Psoas muscle (tissue), 8 donors: ENCODE data around the gene BIRC5. TPM values are rescaled to one million over a fixed set of nuclear protein-coding genes. Genes with fewer than 3 reads are reported as not detected.
"Not testable (repeated sequence)": the region's sequence is repeated elsewhere in the genome, so short reads cannot be mapped to it uniquely, and the experiment has no call there.

ENCODE experiments used
- ATAC-seq, 4 donors: fragments of 200-7000 bp; cut with Tn5 transposase; one replicate each; pipeline ENCODE4 v1.9.1; 2020; ENCODE audit warnings: moderate library complexity in 3 of 4, mild to moderate bottlenecking in 2 of 4
- DNase-seq, 2 donors: peaks; one replicate each; pipeline ENCODE4 v3.0.0-alpha.2; 2020
- H3K27ac ChIP-seq: fragments of 200-600 bp; one replicate; pipeline ENCODE4 v1.8.0; 2022
- H3K27me3 ChIP-seq, 3 donors: fragments of 200-600 bp in 1 of 3; one replicate each; pipeline versions ENCODE4 v1.6.1 to v1.8.0; 2013 to 2022; ENCODE audit warnings: low read length in 2 of 3, mild to moderate bottlenecking in 2 of 3, moderate library complexity in 1 of 3; ENCODE audit not compliant: insufficient read depth in 3 of 3
- H3K36me3 ChIP-seq, 2 donors: fragments of 200-600 bp in 1 of 2; one replicate each; pipeline versions ENCODE4 v1.6.1 to v1.8.0; 2013 to 2022; ENCODE audit warnings: low read depth in 1 of 2, mild to moderate bottlenecking in 1 of 2, moderate library complexity in 1 of 2; ENCODE audit not compliant: insufficient read depth in 1 of 2
- H3K4me1 ChIP-seq: fragments of 200-600 bp; one replicate; pipeline ENCODE4 v1.8.0; 2022
- H3K4me3 ChIP-seq: fragments of 200-600 bp; one replicate; pipeline ENCODE4 v1.8.0; 2022; ENCODE audit warnings: mild to moderate bottlenecking
- H3K9me3 ChIP-seq: fragments of 200-600 bp; one replicate; pipeline ENCODE4 v1.8.0; 2022
- CTCF ChIP-seq: fragments of 200-600 bp; IDR thresholded peaks from one replicate; pipeline ENCODE4 v1.8.0; 2022; ENCODE audit warnings: antibody characterized with exemption
- WGBS, 3 donors: extraction: QIAGEN DNeasy Blood & Tissue Kit; methylation state at CpG; one replicate each; pipeline versions ENCODE4 v1.1.6 to v1.1.7; 2013; 5-methylcytosine and 5-hydroxymethylcytosine counted together
- intact Hi-C, 2 donors: fragments of 100-400 bp; cut with DNase I; formaldehyde crosslinking; loops; one replicate each; pipeline versions ENCODE4 v1.11.0 to v1.14.2; 2022
- polyA plus RNA-seq, 3 donors: library from polyadenylated mRNA; stranded (reverse); fragments of 200-250 nt; gene quantifications; one replicate each; pipeline ENCODE4 v1.2.3, GENCODE V29; 2013
- total RNA-seq, 4 donors: library from RNA; stranded (reverse); fragmentation: NEBNext Ultra II Directional in 2 of 4; extraction: Animal tissue kit (Norgen Biotek cat#: 25700) in 2 of 4; gene quantifications; one replicate each; pipeline versions ENCODE4 v1.2.1 to v1.2.4, GENCODE V29; 2021 to 2023
- donor health status: healthy with polysubstance abuse.
- donor health status: DM: no; HTN: no; CAD: no; lungs with moderate emphysema.
- donor health status: Bipolar disorder and iron deficiency.
- donor health status: healthy.
- donor health status: DM: yes; HTN: yes; CAD: no.
- donor health status: DM: no; HTN: no; CAD: no.
- donor health status: DM: no; HTN: no; CAD: no.
- donor health status: DM: yes; HTN: yes; CAD: no.

The BIRC5 gene
- total and polyA plus RNA-seq, 7 donors, result 0.06 to 0.96 (median 0.23) TPM; not detected in 2

- H3K36me3 ChIP-seq, result no peaks in the 10 kb centered on the region
- intact Hi-C loops, result no loop called here
- H3K4me3 ChIP-seq, result no peak overlapping the region
- H3K27me3 ChIP-seq, result peaks cover 0 to 35% (median 20%) of the 10 kb centered on the region in 3 donors
- ATAC-seq (no peak), DNase-seq (no peak)
- H3K4me1 ChIP-seq, result no peaks in the 10 kb centered on the region
- H3K9me3 ChIP-seq, result no peaks in the 10 kb centered on the region
- TF ChIP-seq CTCF, result no peak
- no peak overlapping the region for H3K27ac ChIP-seq
- WGBS, 3 donors, result 88 to 91% (median 91%) methylated on average over 9 to 10 of the region's 10 CpGs
Observed at GRCh38 chr17:78233678-78234077, 19.6 kb downstream of the BIRC5 start.

DNA sequence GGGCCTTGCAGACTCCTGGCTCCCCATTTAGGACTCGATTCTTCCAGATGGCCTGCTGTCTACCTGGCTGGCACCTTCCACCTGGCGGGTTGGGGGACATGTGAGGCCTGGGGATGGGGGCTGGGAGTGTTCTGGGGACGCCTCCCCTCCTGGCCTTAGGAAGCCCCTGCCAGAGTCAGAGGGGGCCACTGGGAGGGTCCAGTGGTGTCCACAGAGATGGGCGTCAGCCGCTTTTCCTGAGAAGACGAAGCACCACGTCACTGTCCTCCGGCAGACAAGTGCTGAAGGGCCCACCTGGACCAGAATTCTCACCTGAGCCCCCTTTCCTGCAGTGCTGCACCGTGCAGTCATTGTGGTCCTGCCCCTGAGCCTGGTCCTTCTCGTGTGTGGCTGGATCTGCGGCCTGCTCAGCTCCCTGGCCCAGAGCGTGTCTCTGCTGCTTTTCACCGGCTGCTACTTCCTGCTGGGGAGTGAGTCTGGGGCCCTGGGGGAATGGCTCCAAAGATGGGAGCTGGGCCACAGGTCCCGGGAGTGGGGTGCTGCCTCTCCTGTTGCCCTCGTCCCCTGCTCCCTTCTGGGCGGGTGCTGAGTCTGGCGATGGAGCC lies 20.3 kb downstream of the BIRC5 start:
- ATAC-seq (no peak), DNase-seq (no peak)
- H3K27me3 ChIP-seq, result peaks cover 0 to 33% (median 20%) of the 10 kb centered on the region in 3 donors
- 83 to 87% (median 86%) methylated on average over 17 of the region's 17 CpGs for WGBS, 3 donors
- intact Hi-C loops, result no loop called here
- no peak for TF ChIP-seq CTCF
- H3K9me3 ChIP-seq, result no peaks in the 10 kb centered on the region
- H3K36me3 ChIP-seq, result no peaks in the 10 kb centered on the region
- no peak overlapping the region for H3K27ac ChIP-seq
- no peak overlapping the region for H3K4me3 ChIP-seq
- H3K4me1 ChIP-seq, result no peaks in the 10 kb centered on the region

- H3K27ac ChIP-seq, H3K9me3 ChIP-seq, H3K4me1 ChIP-seq, ATAC-seq, DNase-seq, H3K36me3 ChIP-seq, intact Hi-C loops, H3K4me3 ChIP-seq: not testable (repeated sequence)
- H3K27me3 ChIP-seq, result peaks cover 0 to 30% (median 18%) of the 10 kb centered on the region in 3 donors
- WGBS, 3 donors, result 58 to 67% (median 61%) methylated on average over 5 to 6 of the region's 6 CpGs
Observed at GRCh38 chr17:78235022-78235421, 21.0 kb downstream of the BIRC5 start.

DNA sequence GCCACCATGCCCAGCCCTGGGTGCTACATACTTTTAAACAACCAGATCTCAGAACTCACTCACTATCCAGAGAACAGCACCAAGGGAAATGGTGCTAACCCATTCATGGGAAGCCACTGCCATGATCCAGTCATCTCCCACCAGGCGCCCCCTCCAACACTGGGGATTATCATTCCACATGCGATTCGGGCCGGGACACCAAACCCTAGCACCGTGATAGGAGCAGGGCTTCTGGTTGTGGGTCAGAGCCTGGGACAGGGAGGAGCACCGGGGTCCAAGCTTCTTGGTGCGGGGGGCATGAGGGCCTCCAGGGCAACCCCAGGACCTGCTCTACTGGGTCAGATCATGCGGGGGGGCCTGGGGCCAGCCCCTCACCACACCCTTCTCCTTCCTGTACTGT lies 21.8 kb downstream of the BIRC5 start:
- peaks cover 0 to 22% (median 16%) of the 10 kb centered on the region in 3 donors for H3K27me3 ChIP-seq
- 87 to 94% (median 92%) methylated on average over 8 of the region's 8 CpGs for WGBS, 3 donors
- no peak for DNase-seq
- H3K36me3 ChIP-seq, result no peaks in the 10 kb centered on the region
- ATAC-seq, result no peak
- H3K9me3 ChIP-seq, result no peaks in the 10 kb centered on the region
- intact Hi-C loops, result no loop called here
- H3K4me1 ChIP-seq, result no peaks in the 10 kb centered on the region
- no peak overlapping the region for H3K4me3 ChIP-seq
- no peak for TF ChIP-seq CTCF
- no peak overlapping the region for H3K27ac ChIP-seq

GRCh38 chr17:78236362-78237127 lies 22.5 kb downstream of the BIRC5 start:
- H3K27ac ChIP-seq, result no peak overlapping the region
- H3K4me1 ChIP-seq, result no peaks in the 10 kb centered on the region
- intact Hi-C loops, result no loop called here
- 63 to 78% (median 65%) methylated on average over 19 to 20 of the region's 20 CpGs for WGBS, 3 donors
- no peak for ATAC-seq
- DNase-seq, result no peak
- no peaks in the 10 kb centered on the region for H3K9me3 ChIP-seq
- H3K27me3 ChIP-seq, result peaks cover 0 to 15% (median 12%) of the 10 kb centered on the region in 3 donors
- no peak for TF ChIP-seq CTCF
- H3K4me3 ChIP-seq, result no peak overlapping the region
- no peaks in the 10 kb centered on the region for H3K36me3 ChIP-seq
